H9 (cell line): ENCODE data around the gene KPTN. TPM values are rescaled to one million over a fixed set of nuclear protein-coding genes. Genes with fewer than 3 reads are reported as not detected.

Experiments used
- DNase-seq: peaks from one replicate; pipeline ENCODE4 v3.0.0-alpha.2; 2017
- H2AFZ ChIP-seq: one replicate; pipeline ENCODE4 v1.6.1; 2013; ENCODE audit warnings: mild to moderate bottlenecking, low read length, control low read depth, moderate library complexity
- H2AK5ac ChIP-seq: 2 replicates; pipeline ENCODE4 v1.6.1; 2013; ENCODE audit warnings: low read length, control low read depth, mixed read lengths; ENCODE audit not compliant: insufficient read length
- H2BK120ac ChIP-seq: one replicate; pipeline ENCODE4 v1.6.1; 2013; ENCODE audit warnings: low read depth, mild to moderate bottlenecking, low read length, control low read depth, inconsistent platforms; ENCODE audit not compliant: poor library complexity, severe bottlenecking
- H2BK12ac ChIP-seq: 2 replicates; pipeline ENCODE4 v1.6.1; 2013; ENCODE audit warnings: low read length, control low read depth, mixed read lengths, low read depth; ENCODE audit not compliant: insufficient read length
- H2BK15ac ChIP-seq: 2 replicates; pipeline ENCODE4 v1.6.1; 2013; ENCODE audit warnings: low read depth, low read length, control low read depth
- H2BK20ac ChIP-seq: one replicate; pipeline ENCODE4 v1.6.1; 2013; ENCODE audit warnings: low read depth, mild to moderate bottlenecking, low read length, control low read depth, inconsistent platforms; ENCODE audit not compliant: poor library complexity, severe bottlenecking
- H2BK5ac ChIP-seq: 2 replicates; pipeline ENCODE4 v1.6.1; 2013; ENCODE audit warnings: low read length, control low read depth, mixed read lengths; ENCODE audit not compliant: insufficient read length
- H3K14ac ChIP-seq: 2 replicates; pipeline ENCODE4 v1.6.1; 2013; ENCODE audit warnings: low read length, control low read depth; ENCODE audit not compliant: insufficient read depth
- H3K18ac ChIP-seq: 2 replicates; pipeline ENCODE4 v1.6.1; 2013; ENCODE audit warnings: low read depth, mild to moderate bottlenecking, mixed read lengths, low read length, control low read depth; ENCODE audit not compliant: insufficient read length
- H3K23ac ChIP-seq: 2 replicates; pipeline ENCODE4 v1.6.1; 2013; ENCODE audit warnings: low read length, control low read depth, mixed read lengths, low read depth; ENCODE audit not compliant: insufficient read length
- H3K23me2 ChIP-seq: 2 replicates; pipeline ENCODE4 v1.6.1; 2013; ENCODE audit warnings: low read depth, mild to moderate bottlenecking, mixed read lengths, low read length, control low read depth; ENCODE audit not compliant: insufficient read length, poor library complexity, severe bottlenecking
- H3K27ac ChIP-seq: 2 replicates; pipeline ENCODE4 v1.5.1; 2013; ENCODE audit warnings: low read length, control low read depth, mixed read lengths, low read depth; ENCODE audit not compliant: insufficient read length
- H3K27me3 ChIP-seq: 2 replicates; pipeline ENCODE4 v1.6.1; 2013; ENCODE audit warnings: low read length, control low read depth, inconsistent platforms; ENCODE audit not compliant: insufficient read depth
- H3K4ac ChIP-seq: 2 replicates; pipeline ENCODE4 v1.6.1; 2013; ENCODE audit warnings: low read depth, mild to moderate bottlenecking, control low read depth, inconsistent platforms, low read length, moderate library complexity
- H3K4me1 ChIP-seq: 2 replicates; pipeline ENCODE4 v1.6.1; 2013; ENCODE audit warnings: low read length, control low read depth, inconsistent platforms; ENCODE audit not compliant: insufficient read depth
- H3K4me2 ChIP-seq: 2 replicates; pipeline ENCODE4 v1.6.1; 2013; ENCODE audit warnings: low read length, control low read depth, mixed read lengths; ENCODE audit not compliant: insufficient read length, insufficient read depth
- H3K56ac ChIP-seq: 2 replicates; pipeline ENCODE4 v1.6.1; 2013; ENCODE audit warnings: low read depth, mild to moderate bottlenecking, mixed read lengths, low read length, control low read depth; ENCODE audit not compliant: insufficient read length
- H3K79me1 ChIP-seq: 2 replicates; pipeline ENCODE4 v1.6.1; 2013; ENCODE audit warnings: low read depth, mild to moderate bottlenecking, moderate library complexity, low read length, control low read depth, inconsistent platforms; ENCODE audit not compliant: insufficient read depth, poor library complexity, severe bottlenecking
- H3K79me2 ChIP-seq: 2 replicates; pipeline ENCODE4 v1.6.1; 2013; ENCODE audit warnings: low read length, control low read depth, inconsistent platforms; ENCODE audit not compliant: insufficient read depth
- H3K9ac ChIP-seq: 2 replicates; pipeline ENCODE4 v1.6.1; 2013; ENCODE audit warnings: low read length, control low read depth, mixed read lengths; ENCODE audit not compliant: insufficient read length; ENCODE audit errors: extremely low read depth
- H3K9me3 ChIP-seq: one replicate; pipeline ENCODE4 v1.6.1; 2013; ENCODE audit warnings: low read depth, low read length, inconsistent platforms; ENCODE audit not compliant: control insufficient read depth
- H3T11ph ChIP-seq: one replicate; pipeline ENCODE4 v1.6.1; 2013; ENCODE audit warnings: mild to moderate bottlenecking, low read length, control low read depth, inconsistent platforms
- H4K20me1 ChIP-seq: one replicate; pipeline ENCODE4 v1.6.1; 2013; ENCODE audit not compliant: control insufficient read depth, insufficient read length, insufficient read depth
- H4K5ac ChIP-seq: 2 replicates; pipeline ENCODE4 v1.6.1; 2013; ENCODE audit warnings: low read depth, mild to moderate bottlenecking, mixed read lengths, low read length, control low read depth; ENCODE audit not compliant: insufficient read length
- H4K8ac ChIP-seq: replicated peaks from 2 replicates; pipeline ENCODE4 v1.6.1; 2013; ENCODE audit warnings: low read length, control low read depth, mixed read lengths, low read depth; ENCODE audit not compliant: insufficient read length
- H4K91ac ChIP-seq: 2 replicates; pipeline ENCODE4 v1.6.1; 2013; ENCODE audit warnings: low read depth, mild to moderate bottlenecking, moderate library complexity, mixed read lengths, low read length, control low read depth; ENCODE audit not compliant: insufficient read length
- H3K27ac Mint-ChIP-seq, 3 experiments: 2 replicates in 2 of 3; 3 replicates in 1 of 3; pipeline ENCODE4 v1.8.0; 2020 to 2021; ENCODE audit warnings: mixed read lengths in 3 of 3, mild to moderate bottlenecking in 1 of 3, moderate library complexity in 1 of 3
- H3K27me3 Mint-ChIP-seq: 2 replicates; pipeline ENCODE4 v1.8.0; 2021; ENCODE audit warnings: low read depth, mild to moderate bottlenecking, moderate library complexity, mixed read lengths
- H3K36me3 Mint-ChIP-seq, 3 experiments: 2 replicates in 2 of 3; 3 replicates in 1 of 3; pipeline ENCODE4 v1.8.0; 2020 to 2021; ENCODE audit warnings: low read depth in 3 of 3, mixed read lengths in 3 of 3; ENCODE audit not compliant: insufficient read depth in 1 of 3
- H3K4me1 Mint-ChIP-seq, 2 experiments: 2 replicates each; pipeline ENCODE4 v1.8.0; 2020; ENCODE audit warnings: mixed read lengths in 2 of 2
- H3K4me3 Mint-ChIP-seq, 2 experiments: 2 replicates in 1 of 2; 3 replicates in 1 of 2; pipeline ENCODE4 v1.8.0; 2020 to 2021; ENCODE audit warnings: mild to moderate bottlenecking in 2 of 2, mixed read lengths in 2 of 2, moderate library complexity in 1 of 2
- H3K9me3 Mint-ChIP-seq, 2 experiments: 2 replicates in 1 of 2; 3 replicates in 1 of 2; pipeline ENCODE4 v1.8.0; 2020; ENCODE audit warnings: mild to moderate bottlenecking in 2 of 2, mixed read lengths in 2 of 2, moderate library complexity in 1 of 2
- WGBS: extraction: QIAGEN DNeasy Blood & Tissue Kit; methylation state at CpG from one replicate; pipeline ENCODE4 v1.1.7; 2013; ENCODE audit warnings: missing lambda C conversion rate, low lambda C conversion rate, mixed read lengths; ENCODE audit not compliant: insufficient read length; ENCODE audit errors: extremely low coverage; 5-methylcytosine and 5-hydroxymethylcytosine counted together
- total RNA-seq: library from RNA; stranded (reverse); gene quantifications from 2 replicates; pipeline ENCODE4 v1.2.1, GENCODE V29; 2021
- TF ChIP-seq, protein P1 (sequence below): fragments of 200-600 bp; sonication (generic); conservative IDR thresholded peaks from 3 replicates; pipeline ENCODE4 v1.8.0; 2021; ENCODE audit warnings: antibody characterized with exemption, mild to moderate bottlenecking

KPTN gene
- total RNA-seq, 1 experiment from 2014 or later: 35.4 TPM

DNA sequence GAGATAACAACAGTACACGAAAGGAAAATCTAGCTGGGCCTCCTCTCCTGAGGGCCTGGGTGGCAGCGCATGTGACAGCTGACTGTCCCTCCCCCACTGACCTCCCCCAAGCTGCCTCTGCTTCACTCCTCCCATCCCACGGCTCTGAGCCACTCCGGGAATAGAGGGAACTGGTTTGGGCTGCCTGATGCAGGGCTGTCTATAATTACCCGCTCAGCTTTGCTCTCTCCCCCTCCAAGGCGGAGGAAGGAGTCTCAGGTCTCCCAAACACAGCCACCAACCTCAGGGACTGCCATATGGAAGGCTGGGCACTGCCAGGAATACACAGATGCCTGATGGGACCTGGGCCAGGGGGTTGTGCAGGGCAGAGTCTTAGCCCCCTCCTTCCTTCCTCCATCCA lies 23.0 kb upstream of the KPTN start:
- Histone ChIP-seq H3K9me3 (no peaks in the 10 kb centered on the region), H3K79me1 (peaks cover 5% of the 10 kb centered on the region), H4K5ac (no peak overlapping the region), H3K9ac (no peak overlapping the region), H4K20me1 (no peaks in the 10 kb centered on the region), H4K8ac (no peak overlapping the region), H3K4me1 (no peaks in the 10 kb centered on the region), H3K56ac (no peak overlapping the region), H3K4me2 (no peak overlapping the region), H4K91ac (no peak overlapping the region), H2BK15ac (no peak overlapping the region), H3T11ph (no peak overlapping the region), H2AK5ac (no peak overlapping the region), H3K14ac (no peak overlapping the region), H3K27ac (no peak overlapping the region), H2BK5ac (no peak overlapping the region), H3K27me3 (no peaks in the 10 kb centered on the region), H3K18ac (no peak overlapping the region), H3K23ac (no peak overlapping the region), H2AFZ (no peak overlapping the region), H2BK20ac (no peak overlapping the region), H2BK12ac (no peak overlapping the region), H3K4ac (no peak overlapping the region), H3K23me2 (no peaks in the 10 kb centered on the region), H2BK120ac (no peak overlapping the region), H3K79me2 (no peaks in the 10 kb centered on the region; the same call in 1 of the 2 replicates)
- TF ChIP-seq, protein P1, sequence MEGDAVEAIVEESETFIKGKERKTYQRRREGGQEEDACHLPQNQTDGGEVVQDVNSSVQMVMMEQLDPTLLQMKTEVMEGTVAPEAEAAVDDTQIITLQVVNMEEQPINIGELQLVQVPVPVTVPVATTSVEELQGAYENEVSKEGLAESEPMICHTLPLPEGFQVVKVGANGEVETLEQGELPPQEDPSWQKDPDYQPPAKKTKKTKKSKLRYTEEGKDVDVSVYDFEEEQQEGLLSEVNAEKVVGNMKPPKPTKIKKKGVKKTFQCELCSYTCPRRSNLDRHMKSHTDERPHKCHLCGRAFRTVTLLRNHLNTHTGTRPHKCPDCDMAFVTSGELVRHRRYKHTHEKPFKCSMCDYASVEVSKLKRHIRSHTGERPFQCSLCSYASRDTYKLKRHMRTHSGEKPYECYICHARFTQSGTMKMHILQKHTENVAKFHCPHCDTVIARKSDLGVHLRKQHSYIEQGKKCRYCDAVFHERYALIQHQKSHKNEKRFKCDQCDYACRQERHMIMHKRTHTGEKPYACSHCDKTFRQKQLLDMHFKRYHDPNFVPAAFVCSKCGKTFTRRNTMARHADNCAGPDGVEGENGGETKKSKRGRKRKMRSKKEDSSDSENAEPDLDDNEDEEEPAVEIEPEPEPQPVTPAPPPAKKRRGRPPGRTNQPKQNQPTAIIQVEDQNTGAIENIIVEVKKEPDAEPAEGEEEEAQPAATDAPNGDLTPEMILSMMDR: no peak
- Mint-ChIP-seq H3K36me3 (peaks cover 0 to 13% (median 13%) of the 10 kb centered on the region in 3 experiments; a peak in 5 of 7 replicates), H3K9me3 (no peaks in the 10 kb centered on the region), H3K27ac (peak overlapping the region; percentile 23 to 77 (median 70); a peak in 3 of 7 replicates), H3K27me3 (no peaks in the 10 kb centered on the region), H3K4me1 (peaks cover 6 to 8% of the 10 kb centered on the region in 2 experiments; a peak in 3 of 4 replicates), H3K4me3 (no peak overlapping the region)
- no CpG with 5 or more reads among the region's 6 CpGs for WGBS
- DNase-seq: no peak
